WTC11 (cell line): Measurements from ENCODE around the gene ZDHHC4. TPM values are rescaled to one million over a fixed set of nuclear protein-coding genes. Genes with fewer than 3 reads are reported as not detected.

Experiments
- ATAC-seq: fragments of 200-7000 bp; cut with Tn5 transposase; 2 replicates; pipeline ENCODE4 v1.10.0; 2021; ENCODE audit warnings: mild to moderate bottlenecking, moderate library complexity
- CTCF ChIA-PET: fragments of 300-600 bp; sonication (Branson Sonifier 250); formaldehyde crosslinking; loops from one replicate; lab custom pipeline; 2021; ENCODE audit warnings: antibody characterized with exemption; lab: Charles Lee
- POLR2A ChIA-PET: fragments of 350-600 bp; sonication (Branson Sonifier 250); formaldehyde crosslinking; loops from one replicate; lab custom pipeline; 2021; ENCODE audit warnings: antibody characterized with exemption; lab: Charles Lee
- DNase-seq: peaks from one replicate; pipeline ENCODE4 v3.0.0; 2021; ENCODE audit warnings: low spot score
- H3K27ac Mint-ChIP-seq: 2 replicates; pipeline ENCODE4 v1.8.0; 2021; ENCODE audit warnings: mixed read lengths
- H3K27me3 Mint-ChIP-seq: 2 replicates; pipeline ENCODE4 v1.8.0; 2021; ENCODE audit warnings: low read depth, mild to moderate bottlenecking, moderate library complexity, mixed read lengths
- H3K36me3 Mint-ChIP-seq: 2 replicates; pipeline ENCODE4 v1.8.0; 2021; ENCODE audit warnings: mixed read lengths
- H3K4me1 Mint-ChIP-seq: 2 replicates; pipeline ENCODE4 v1.8.0; 2022; ENCODE audit warnings: mixed read lengths
- H3K4me3 Mint-ChIP-seq: 2 replicates; pipeline ENCODE4 v1.8.0; 2021; ENCODE audit warnings: mild to moderate bottlenecking, moderate library complexity, mixed read lengths
- H3K9me3 Mint-ChIP-seq: 2 replicates; pipeline ENCODE4 v1.8.0; 2021; ENCODE audit warnings: mixed read lengths
- ARID4B ChIP-seq: sonication (generic); formaldehyde crosslinking; IDR thresholded peaks from 2 replicates; pipeline ENCODE4 v1.8.0; 2023; ENCODE audit warnings: missing genetic modification reagents, mild to moderate bottlenecking, borderline replicate concordance
- CREB1 ChIP-seq: sonication (generic); formaldehyde crosslinking; IDR thresholded peaks from 2 replicates; pipeline ENCODE4 v1.8.0; 2023; ENCODE audit warnings: mild to moderate bottlenecking, missing genetic modification reagents
- HMGA2 ChIP-seq: fragments of 250-450 bp; sonication (Bioruptor Pico); IDR thresholded peaks from 2 replicates; pipeline ENCODE4 v1.4.0; 2021; ENCODE audit warnings: mild to moderate bottlenecking, moderate library complexity
- KAT7 ChIP-seq: sonication (generic); formaldehyde crosslinking; IDR thresholded peaks from 2 replicates; pipeline ENCODE4 v1.8.1; 2023; ENCODE audit warnings: missing genetic modification reagents, mild to moderate bottlenecking, borderline replicate concordance
- MYBL2 ChIP-seq: sonication (generic); formaldehyde crosslinking; IDR thresholded peaks from 2 replicates; pipeline ENCODE4 v1.8.1; 2023; ENCODE audit warnings: mild to moderate bottlenecking, moderate library complexity, missing genetic modification reagents
- NR1H2 ChIP-seq: sonication (generic); formaldehyde crosslinking; IDR thresholded peaks from 2 replicates; pipeline ENCODE4 v1.9.0; 2021; ENCODE audit warnings: mild to moderate bottlenecking, moderate library complexity, missing genetic modification reagents
- OVOL2 ChIP-seq: fragments of 250-450 bp; sonication (Bioruptor Pico); IDR thresholded peaks from 2 replicates; pipeline ENCODE4 v1.9.0; 2021; ENCODE audit warnings: mild to moderate bottlenecking, borderline replicate concordance
- PRDM15 ChIP-seq: sonication (generic); formaldehyde crosslinking; IDR thresholded peaks from 2 replicates; pipeline ENCODE4 v1.8.0; 2022; ENCODE audit warnings: missing genetic modification reagents
- PREB ChIP-seq: sonication (generic); formaldehyde crosslinking; IDR thresholded peaks from 2 replicates; pipeline ENCODE4 v1.8.1; 2022; ENCODE audit warnings: mild to moderate bottlenecking, missing genetic modification reagents, moderate library complexity, borderline replicate concordance
- RELA ChIP-seq: sonication (generic); formaldehyde crosslinking; IDR thresholded peaks from 2 replicates; pipeline ENCODE4 v1.8.1; 2022; ENCODE audit warnings: missing genetic modification reagents, mild to moderate bottlenecking, borderline replicate concordance
- TP53 ChIP-seq: sonication (generic); formaldehyde crosslinking; IDR thresholded peaks from 2 replicates; pipeline ENCODE4 v1.8.1; 2023; ENCODE audit warnings: mild to moderate bottlenecking, missing genetic modification reagents
- ZBTB43 ChIP-seq: sonication (generic); formaldehyde crosslinking; IDR thresholded peaks from 2 replicates; pipeline ENCODE4 v1.8.1; 2023; ENCODE audit warnings: mild to moderate bottlenecking, missing genetic modification reagents
- ZNF121 ChIP-seq: sonication (generic); formaldehyde crosslinking; IDR thresholded peaks from 2 replicates; pipeline ENCODE4 v1.8.0; 2023; ENCODE audit warnings: missing genetic modification reagents
- ZNF232 ChIP-seq: sonication (generic); formaldehyde crosslinking; IDR thresholded peaks from 2 replicates; pipeline ENCODE4 v1.8.0; 2022; ENCODE audit warnings: mild to moderate bottlenecking, missing genetic modification reagents
- ZNF263 ChIP-seq: sonication (generic); formaldehyde crosslinking; IDR thresholded peaks from 2 replicates; pipeline ENCODE4 v1.8.1; 2022; ENCODE audit warnings: low read depth, mild to moderate bottlenecking, moderate library complexity, missing genetic modification reagents
- ZNF396 ChIP-seq: fragments of 250-450 bp; sonication (Bioruptor Pico); IDR thresholded peaks from 2 replicates; pipeline ENCODE4 v1.8.0; 2021; ENCODE audit warnings: mild to moderate bottlenecking, moderate library complexity, borderline replicate concordance
- ZNF416 ChIP-seq: fragments of 250-450 bp; sonication (Bioruptor Pico); IDR thresholded peaks from 2 replicates; pipeline ENCODE4 v1.9.0; 2021; ENCODE audit warnings: mild to moderate bottlenecking, inconsistent platforms
- total RNA-seq: library from RNA; stranded (reverse); gene quantifications from 3 replicates; pipeline ENCODE4 v1.2.3, GENCODE V29; 2021
- TF ChIP-seq, protein P1 (sequence below): sonication (generic); formaldehyde crosslinking; IDR thresholded peaks from 2 replicates; pipeline ENCODE4 v1.8.1; 2022; ENCODE audit warnings: low read depth, mild to moderate bottlenecking, moderate library complexity, missing genetic modification reagents, borderline replicate concordance
- TF ChIP-seq, protein P2 (sequence below): fragments of 250-450 bp; sonication (Bioruptor Pico); IDR thresholded peaks from 2 replicates; pipeline ENCODE4 v1.9.0; 2021; ENCODE audit warnings: mild to moderate bottlenecking, borderline replicate concordance
- TF ChIP-seq, protein P3 (sequence below): fragments of 250-450 bp; sonication (Bioruptor Pico); IDR thresholded peaks from 2 replicates; pipeline ENCODE4 v1.9.0; 2021; ENCODE audit warnings: mild to moderate bottlenecking

Gene ZDHHC4
- total RNA-seq, 1 experiment from 2014 or later, result 37.7 TPM

- TF ChIP-seq ARID4B, result no peak
- TF ChIP-seq, protein P1, sequence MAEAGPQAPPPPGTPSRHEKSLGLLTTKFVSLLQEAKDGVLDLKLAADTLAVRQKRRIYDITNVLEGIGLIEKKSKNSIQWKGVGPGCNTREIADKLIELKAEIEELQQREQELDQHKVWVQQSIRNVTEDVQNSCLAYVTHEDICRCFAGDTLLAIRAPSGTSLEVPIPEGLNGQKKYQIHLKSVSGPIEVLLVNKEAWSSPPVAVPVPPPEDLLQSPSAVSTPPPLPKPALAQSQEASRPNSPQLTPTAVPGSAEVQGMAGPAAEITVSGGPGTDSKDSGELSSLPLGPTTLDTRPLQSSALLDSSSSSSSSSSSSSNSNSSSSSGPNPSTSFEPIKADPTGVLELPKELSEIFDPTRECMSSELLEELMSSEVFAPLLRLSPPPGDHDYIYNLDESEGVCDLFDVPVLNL, result no peak
- TF ChIP-seq ZNF121 (CRISPR knock-in tag), result no peak
Measured at GRCh38 chr7:6623589-6624245, 46.5 kb downstream of the ZDHHC4 start (continued).

DNA sequence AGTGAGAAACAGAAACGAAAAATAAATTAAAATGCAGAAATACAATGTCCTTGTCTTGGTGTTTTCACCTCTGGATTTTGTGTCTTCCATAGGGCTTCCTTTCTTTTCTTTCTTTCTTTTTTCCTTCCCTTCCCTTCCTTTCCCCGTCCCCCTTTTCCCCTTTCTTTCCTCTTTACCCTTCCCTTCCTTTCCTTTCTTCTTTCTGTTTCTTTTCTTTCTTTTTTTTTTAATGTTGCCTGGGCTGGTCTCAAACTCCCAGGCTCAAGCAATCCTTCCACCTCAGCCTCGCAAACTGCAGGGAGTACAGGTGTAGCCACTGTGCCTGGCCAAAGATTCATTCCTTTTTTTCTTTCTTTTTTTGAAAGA lies 47.0 kb downstream of the ZDHHC4 start:
- Mint-ChIP-seq H3K27ac (no peak overlapping the region), H3K9me3 (no peaks in the 10 kb centered on the region), H3K4me3 (no peak overlapping the region), H3K27me3 (no peaks in the 10 kb centered on the region), H3K4me1 (no peaks in the 10 kb centered on the region), H3K36me3 (peaks cover 14% of the 10 kb centered on the region)
- ATAC-seq (no peak), DNase-seq (no peak)
- ChIA-PET CTCF (no interaction called here), POLR2A (no interaction called here)
- TF ChIP-seq ZNF396 (no peak), MYBL2 (CRISPR knock-in tag) (no peak), ZNF263 (CRISPR knock-in tag) (no peak), PREB (CRISPR knock-in tag) (no peak), KAT7 (no peak), HMGA2 (CRISPR knock-in tag) (no peak), OVOL2 (no peak), PRDM15 (CRISPR knock-in tag) (no peak), ZBTB43 (CRISPR knock-in tag) (no peak), ZNF416 (CRISPR knock-in tag) (no peak), CREB1 (CRISPR knock-in tag) (no peak), TP53 (CRISPR knock-in tag) (no peak), NR1H2 (no peak), RELA (no peak), ZNF232 (no peak)
- TF ChIP-seq, protein P2, sequence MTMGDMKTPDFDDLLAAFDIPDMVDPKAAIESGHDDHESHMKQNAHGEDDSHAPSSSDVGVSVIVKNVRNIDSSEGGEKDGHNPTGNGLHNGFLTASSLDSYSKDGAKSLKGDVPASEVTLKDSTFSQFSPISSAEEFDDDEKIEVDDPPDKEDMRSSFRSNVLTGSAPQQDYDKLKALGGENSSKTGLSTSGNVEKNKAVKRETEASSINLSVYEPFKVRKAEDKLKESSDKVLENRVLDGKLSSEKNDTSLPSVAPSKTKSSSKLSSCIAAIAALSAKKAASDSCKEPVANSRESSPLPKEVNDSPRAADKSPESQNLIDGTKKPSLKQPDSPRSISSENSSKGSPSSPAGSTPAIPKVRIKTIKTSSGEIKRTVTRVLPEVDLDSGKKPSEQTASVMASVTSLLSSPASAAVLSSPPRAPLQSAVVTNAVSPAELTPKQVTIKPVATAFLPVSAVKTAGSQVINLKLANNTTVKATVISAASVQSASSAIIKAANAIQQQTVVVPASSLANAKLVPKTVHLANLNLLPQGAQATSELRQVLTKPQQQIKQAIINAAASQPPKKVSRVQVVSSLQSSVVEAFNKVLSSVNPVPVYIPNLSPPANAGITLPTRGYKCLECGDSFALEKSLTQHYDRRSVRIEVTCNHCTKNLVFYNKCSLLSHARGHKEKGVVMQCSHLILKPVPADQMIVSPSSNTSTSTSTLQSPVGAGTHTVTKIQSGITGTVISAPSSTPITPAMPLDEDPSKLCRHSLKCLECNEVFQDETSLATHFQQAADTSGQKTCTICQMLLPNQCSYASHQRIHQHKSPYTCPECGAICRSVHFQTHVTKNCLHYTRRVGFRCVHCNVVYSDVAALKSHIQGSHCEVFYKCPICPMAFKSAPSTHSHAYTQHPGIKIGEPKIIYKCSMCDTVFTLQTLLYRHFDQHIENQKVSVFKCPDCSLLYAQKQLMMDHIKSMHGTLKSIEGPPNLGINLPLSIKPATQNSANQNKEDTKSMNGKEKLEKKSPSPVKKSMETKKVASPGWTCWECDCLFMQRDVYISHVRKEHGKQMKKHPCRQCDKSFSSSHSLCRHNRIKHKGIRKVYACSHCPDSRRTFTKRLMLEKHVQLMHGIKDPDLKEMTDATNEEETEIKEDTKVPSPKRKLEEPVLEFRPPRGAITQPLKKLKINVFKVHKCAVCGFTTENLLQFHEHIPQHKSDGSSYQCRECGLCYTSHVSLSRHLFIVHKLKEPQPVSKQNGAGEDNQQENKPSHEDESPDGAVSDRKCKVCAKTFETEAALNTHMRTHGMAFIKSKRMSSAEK (CRISPR knock-in tag), result no peak
- TF ChIP-seq, protein P3, sequence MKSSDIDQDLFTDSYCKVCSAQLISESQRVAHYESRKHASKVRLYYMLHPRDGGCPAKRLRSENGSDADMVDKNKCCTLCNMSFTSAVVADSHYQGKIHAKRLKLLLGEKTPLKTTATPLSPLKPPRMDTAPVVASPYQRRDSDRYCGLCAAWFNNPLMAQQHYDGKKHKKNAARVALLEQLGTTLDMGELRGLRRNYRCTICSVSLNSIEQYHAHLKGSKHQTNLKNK (CRISPR knock-in tag), result no peak
